ENCODE measurements around the gene ARHGEF16. TPM values are rescaled to one million over a fixed set of nuclear protein-coding genes. Genes with fewer than 3 reads are reported as not detected.

ARHGEF16 gene
- total and polyA plus RNA-seq, 7 donors = 0.41 to 51.8 (median 2.2) TPM

- H3K27ac ChIP-seq = no peak overlapping the region
These were observed 47.4 kb upstream of the ARHGEF16 start for GRCh38 chr1:3407021-3407420.

GRCh38 chr1:3408751-3409266, 45.7 kb upstream of the ARHGEF16 start:
- WGBS, 2 donors = 93 to 95% methylated on average over 36 of the region's 36 CpGs
- Histone ChIP-seq H3K4me1 (no peaks in the 10 kb centered on the region), H3K36me3 (no peaks in the 10 kb centered on the region), H3K27me3 (peaks cover 15 to 88% (median 64%) of the 10 kb centered on the region in 3 donors), H3K4me3 (no peak overlapping the region), H3K9me3 (no peaks in the 10 kb centered on the region), H3K27ac (no peak overlapping the region)
- DNase-seq = no peak
- no peak for TF ChIP-seq CTCF (IDR thresholded peaks at IDR 0.05)
- TF ChIP-seq POLR2A (IDR thresholded peaks at IDR 0.05) = no peak
- intact Hi-C loops (cut with DNase I) = loop anchor here (10.0 kb wide), 1 partner anchor 124 kb away; no protein-coding TSS in a partner anchor

More at GRCh38 chr1:3407021-3407420, 47.4 kb upstream of the ARHGEF16 start:
- TF ChIP-seq CTCF (IDR thresholded peaks at IDR 0.05) = no peak
- TF ChIP-seq POLR2AphosphoS5 (IDR thresholded peaks at IDR 0.05) = no peak
- TF ChIP-seq EP300 (IDR thresholded peaks at IDR 0.05) = no peak
- no peak for TF ChIP-seq POLR2A (IDR thresholded peaks at IDR 0.05)
- no peaks in the 10 kb centered on the region for H3K9me3 ChIP-seq
- intact Hi-C loops (cut with DNase I) = loop anchor here (10.0 kb wide), 1 partner anchor 122 kb away; no protein-coding TSS in a partner anchor
- no peaks in the 10 kb centered on the region for H3K36me3 ChIP-seq
- peaks cover 16 to 88% (median 63%) of the 10 kb centered on the region in 3 donors for H3K27me3 ChIP-seq
- 90 to 93% methylated on average over 12 of the region's 12 CpGs for WGBS, 2 donors
- no peak for DNase-seq
- H3K4me3 ChIP-seq = no peak overlapping the region
- H3K4me1 ChIP-seq = peaks cover 0 to 13% (median 8%) of the 10 kb centered on the region in 4 donors

GRCh38 chr1:3409366-3410141, 44.9 kb upstream of the ARHGEF16 start:
- Histone ChIP-seq H3K4me1 (no peaks in the 10 kb centered on the region), H3K9me3 (no peaks in the 10 kb centered on the region), H3K4me3 (no peak overlapping the region), H3K27ac (no peak overlapping the region), H3K27me3 (peaks cover 7 to 88% (median 63%) of the 10 kb centered on the region in 3 donors), H3K36me3 (no peaks in the 10 kb centered on the region)
- DNase-seq = no peak
- intact Hi-C loops (cut with DNase I) = loop anchor here (1.0 to 10.0 kb wide), 3 partner anchors 125 to 397 kb away; no protein-coding TSS in a partner anchor
- no peak for TF ChIP-seq POLR2AphosphoS5 (IDR thresholded peaks at IDR 0.05)
- TF ChIP-seq CTCF (IDR thresholded peaks at IDR 0.05) = no peak
- TF ChIP-seq POLR2A (IDR thresholded peaks at IDR 0.05) = no peak
- TF ChIP-seq EP300 (IDR thresholded peaks at IDR 0.05) = no peak
- WGBS, 2 donors = 84 to 87% methylated on average over 19 of the region's 19 CpGs

GRCh38 chr1:3410142-3410925, 44.1 kb upstream of the ARHGEF16 start:
- Histone ChIP-seq H3K9me3 (no peaks in the 10 kb centered on the region), H3K36me3 (no peaks in the 10 kb centered on the region), H3K27ac (no peak overlapping the region), H3K27me3 (peaks cover 3 to 86% (median 60%) of the 10 kb centered on the region in 3 donors), H3K4me3 (no peak overlapping the region), H3K4me1 (no peaks in the 10 kb centered on the region)
- intact Hi-C loops (cut with DNase I) = loop anchor here (1.0 to 5.0 kb wide), 2 partner anchors 338 to 398 kb away; no protein-coding TSS in a partner anchor
- no peak for DNase-seq
- TF ChIP-seq POLR2A (IDR thresholded peaks at IDR 0.05) (no peak), CTCF (IDR thresholded peaks at IDR 0.05) (peak; percentile 27 to 71 (median 62)), EP300 (IDR thresholded peaks at IDR 0.05) (no peak), POLR2AphosphoS5 (IDR thresholded peaks at IDR 0.05) (no peak)
- 57 to 73% methylated on average over 21 of the region's 21 CpGs for WGBS, 2 donors
